A673 (cell line): Measurements from ENCODE around the gene DLG2.

Source experiments
- CTCF ChIP-seq: fragments of 300-800, 200-600 bp; sonication (generic); conservative IDR thresholded peaks from 2 replicates; pipeline ENCODE4 v1.5.1; 2017; ENCODE audit warnings: low read depth, mild to moderate bottlenecking, antibody characterized with exemption, low read length, moderate library complexity, mixed read lengths
- EZH2 ChIP-seq: fragments of 200-600 bp; sonication (generic); IDR thresholded peaks from 2 replicates; pipeline ENCODE4 v1.6.1; 2017; ENCODE audit warnings: borderline replicate concordance, low read depth, mild to moderate bottlenecking, mixed read lengths, antibody characterized with exemption, low read length; ENCODE audit not compliant: poor library complexity, severe bottlenecking

DNA sequence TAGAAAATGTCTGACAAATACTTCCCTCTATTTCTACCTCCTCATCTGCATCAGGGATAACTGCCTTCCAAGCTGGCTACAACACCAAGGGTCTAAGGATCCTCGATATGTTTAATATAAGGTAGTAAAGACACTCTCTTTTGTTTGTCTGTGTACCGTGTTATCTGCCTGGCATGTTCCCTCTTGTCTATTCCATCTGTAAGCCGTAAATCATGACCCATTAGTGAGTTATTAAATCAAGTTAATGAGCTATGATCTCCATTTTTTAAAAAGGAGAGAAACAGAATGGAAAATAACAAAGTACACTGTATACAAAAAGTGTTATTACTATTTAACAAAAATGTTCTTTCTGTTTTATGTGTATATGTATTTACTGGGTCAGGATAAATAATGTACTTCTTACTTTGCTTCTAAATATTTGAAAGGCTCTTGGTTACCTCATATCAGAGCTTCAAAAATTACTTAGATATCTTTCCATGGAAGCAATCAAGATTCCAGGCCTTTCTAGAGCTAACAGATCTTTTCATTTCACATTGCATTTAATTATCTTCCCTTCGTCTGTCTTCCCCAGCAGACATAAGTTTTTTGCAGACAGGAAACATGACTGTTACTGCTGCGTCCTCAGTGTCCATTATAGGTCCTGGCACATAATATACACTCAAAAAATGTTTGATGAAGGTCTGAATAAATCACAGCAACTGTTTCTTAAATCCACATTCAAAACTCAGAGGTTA, 1998.4 kb downstream of the DLG2 start:
- TF ChIP-seq CTCF = no peak
- TF ChIP-seq EZH2 = no peak
